HG03432 (cell line): Measurements from ENCODE around the gene TULP4.
A peak's percentile ranks its signal among the peaks of the same experiment; 100 is the strongest.
"Not testable (repeated sequence)": the region's sequence is repeated elsewhere in the genome, so short reads cannot be mapped to it uniquely, and the experiment has no call there.

Experiments
- ATAC-seq: cut with Tn5 transposase; IDR thresholded peaks from one replicate; pipeline ENCODE4 v1.9.1; 2021; ENCODE audit warnings: mild to moderate bottlenecking, moderate library complexity; ENCODE audit not compliant: unreplicated experiment

Gene TULP4

GRCh38 chr6:158464483-158464882, 152.2 kb downstream of the TULP4 start:
- ATAC-seq: no peak

DNA sequence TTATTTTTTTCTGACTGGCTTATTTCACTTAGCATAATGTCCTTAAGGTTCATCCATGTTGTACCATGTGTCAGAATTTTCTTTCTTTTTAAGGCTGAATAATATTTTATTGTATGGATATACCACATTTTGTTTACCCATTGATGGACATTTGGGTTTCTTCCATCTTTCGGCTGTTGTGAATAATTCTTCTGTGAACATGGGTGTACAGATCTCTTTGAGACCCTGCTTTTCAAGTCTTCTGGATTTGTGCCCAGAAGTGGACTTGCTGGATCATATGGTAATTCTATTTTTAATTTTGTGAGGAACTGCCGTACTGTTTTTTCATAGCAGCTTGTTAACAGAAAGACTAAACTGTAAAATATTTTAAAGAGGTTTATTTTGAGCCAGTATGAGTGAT, 153.0 kb downstream of the TULP4 start:
- no peak for ATAC-seq

- ATAC-seq: no peak
These were observed 153.5 kb downstream of the TULP4 start for GRCh38 chr6:158465747-158466146.

DNA sequence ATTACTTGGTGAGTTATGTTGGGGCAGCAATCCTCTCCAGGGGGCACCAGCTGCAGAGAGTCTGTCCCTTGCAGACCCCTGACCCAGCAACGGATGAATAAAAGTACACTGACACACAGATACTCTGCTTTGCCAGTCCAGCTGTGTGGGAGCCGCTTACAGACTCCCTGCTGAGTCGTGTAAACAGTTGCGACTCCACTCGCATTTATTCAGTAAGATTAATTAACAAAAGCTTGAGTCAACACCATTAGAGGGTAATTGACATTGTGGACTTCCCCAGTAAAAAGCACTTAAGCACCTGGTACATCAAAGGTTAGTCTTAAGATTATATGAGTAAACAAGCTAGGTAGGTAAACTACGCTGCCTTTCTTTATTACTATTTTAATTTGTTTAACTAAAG, 155.7 kb downstream of the TULP4 start:
- no peak for ATAC-seq

GRCh38 chr6:158468666-158469065, 156.4 kb downstream of the TULP4 start:
- no peak for ATAC-seq

GRCh38 chr6:158470023-158470422, 157.8 kb downstream of the TULP4 start:
- not testable (repeated sequence) for ATAC-seq

DNA sequence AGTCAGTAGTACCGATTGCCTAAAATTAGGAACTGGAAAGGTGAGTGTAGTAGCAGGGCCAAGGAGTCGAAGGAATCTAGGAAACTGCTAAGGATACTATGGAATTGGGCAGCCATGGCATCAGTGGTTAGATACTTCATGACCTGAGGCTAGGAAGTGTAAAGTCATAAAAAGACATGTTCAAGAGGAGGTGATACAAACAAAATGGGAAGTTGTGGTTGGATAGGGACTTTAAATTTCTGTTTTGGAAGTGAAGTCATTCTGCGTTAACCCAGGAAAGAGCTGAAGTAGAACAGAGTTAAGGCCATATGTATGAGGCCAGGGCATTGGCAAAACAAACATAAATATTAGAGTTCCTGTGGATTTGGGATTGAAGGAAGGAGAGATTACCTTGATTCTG, 159.1 kb downstream of the TULP4 start:
- ATAC-seq: no peak

DNA sequence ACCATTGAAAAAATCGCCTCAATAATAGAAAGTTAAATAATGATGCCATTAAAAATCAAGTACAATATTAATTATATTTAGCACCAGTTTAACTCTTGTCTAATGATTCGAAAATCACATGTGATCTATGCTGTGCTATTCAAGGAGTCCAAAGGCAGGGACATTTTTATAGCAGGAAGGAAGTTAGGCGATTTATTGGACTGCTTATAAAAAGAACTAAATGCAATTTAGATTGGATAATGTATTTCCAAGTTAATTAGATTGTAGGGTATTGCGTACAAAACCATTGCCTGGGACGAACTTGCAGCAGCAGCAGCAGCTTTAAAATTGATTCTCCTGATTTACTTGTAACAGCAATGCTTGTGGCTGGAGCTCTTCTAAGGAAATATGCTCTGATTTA, 160.2 kb downstream of the TULP4 start:
- no peak for ATAC-seq

DNA sequence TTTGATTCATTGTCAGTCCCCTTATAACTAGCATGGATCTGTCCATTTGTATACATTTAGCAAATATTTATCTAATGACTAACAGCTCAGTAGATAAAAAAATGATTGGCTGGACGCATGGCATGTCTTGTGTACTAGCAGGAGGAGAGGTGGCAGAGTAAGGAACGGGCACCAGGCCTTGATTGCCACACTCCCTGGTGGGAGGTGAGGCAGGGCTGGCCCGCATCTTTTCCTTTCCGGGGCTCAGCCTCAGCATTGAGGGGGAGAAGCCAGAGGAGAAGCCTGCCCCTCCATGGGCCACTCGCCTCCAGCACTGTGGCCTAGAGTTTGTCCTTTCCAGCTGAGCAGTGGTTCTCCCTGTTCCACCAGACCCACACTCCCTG, 162.7 kb downstream of the TULP4 start:
- peak; percentile 13 for ATAC-seq

DNA sequence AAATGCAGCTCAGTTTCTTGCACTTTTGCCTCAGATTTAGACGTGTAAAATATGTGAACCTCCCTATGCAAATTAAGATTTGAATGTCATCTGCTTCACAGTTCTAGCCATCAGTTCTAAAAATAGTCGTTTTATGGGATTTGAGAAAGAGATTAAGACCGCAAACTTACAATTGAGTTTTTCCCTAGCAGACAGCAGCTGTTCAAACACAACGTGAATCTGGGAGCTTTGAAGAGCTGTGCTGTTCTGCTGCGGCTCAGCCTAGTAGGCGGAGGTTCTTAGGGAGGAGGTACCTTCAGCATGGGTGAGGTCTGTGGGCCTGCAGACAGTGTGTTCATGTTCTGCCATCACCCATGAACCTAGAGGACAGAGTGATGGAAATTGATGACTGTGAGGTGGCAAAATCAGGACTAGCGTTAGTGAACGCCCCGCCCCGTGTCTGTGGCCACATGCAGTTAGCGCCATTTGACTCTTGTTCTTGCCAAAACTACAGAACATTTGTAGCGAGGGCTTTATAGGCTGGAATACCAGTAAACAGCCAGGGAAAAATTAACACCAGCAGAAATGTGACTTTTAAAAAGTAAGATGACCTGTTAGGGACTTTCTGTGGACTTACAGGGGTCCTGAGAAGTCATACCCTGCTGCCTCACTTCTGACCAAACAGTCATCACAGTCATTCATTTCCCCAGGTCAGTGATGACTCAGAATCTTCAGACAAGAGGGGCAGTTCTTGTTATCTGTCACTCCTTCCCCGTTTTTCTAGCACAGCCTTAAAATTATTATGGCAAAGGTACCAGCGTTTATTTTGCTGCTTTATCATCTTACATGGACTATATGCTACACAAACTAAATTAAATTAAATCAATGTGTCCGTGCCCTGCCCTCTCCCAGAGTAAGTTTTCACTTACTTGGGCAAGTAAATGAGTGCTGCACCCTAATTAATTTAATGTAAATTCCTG, 163.4 kb downstream of the TULP4 start:
- peak; percentile 85 for ATAC-seq

GRCh38 chr6:158476389-158476788, 164.1 kb downstream of the TULP4 start:
- ATAC-seq: no peak

DNA sequence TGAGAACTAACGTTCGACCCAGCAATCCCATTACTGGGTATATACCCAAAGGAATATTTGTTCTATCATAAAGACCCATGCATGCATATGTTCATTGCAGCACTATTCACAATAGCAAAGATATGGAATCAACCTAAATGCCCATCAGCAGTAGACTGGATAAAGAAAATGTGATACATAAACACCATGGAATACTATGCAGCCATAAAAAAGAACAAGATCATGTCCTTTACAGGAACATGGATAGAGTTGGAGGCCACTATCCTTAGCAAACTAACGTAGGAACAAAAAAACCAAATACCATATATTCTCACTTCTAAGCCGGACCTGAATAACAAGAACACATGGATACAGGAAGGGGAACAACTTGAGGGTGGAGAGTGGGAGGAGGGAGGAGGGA, 165.5 kb downstream of the TULP4 start:
- not testable (repeated sequence) for ATAC-seq

DNA sequence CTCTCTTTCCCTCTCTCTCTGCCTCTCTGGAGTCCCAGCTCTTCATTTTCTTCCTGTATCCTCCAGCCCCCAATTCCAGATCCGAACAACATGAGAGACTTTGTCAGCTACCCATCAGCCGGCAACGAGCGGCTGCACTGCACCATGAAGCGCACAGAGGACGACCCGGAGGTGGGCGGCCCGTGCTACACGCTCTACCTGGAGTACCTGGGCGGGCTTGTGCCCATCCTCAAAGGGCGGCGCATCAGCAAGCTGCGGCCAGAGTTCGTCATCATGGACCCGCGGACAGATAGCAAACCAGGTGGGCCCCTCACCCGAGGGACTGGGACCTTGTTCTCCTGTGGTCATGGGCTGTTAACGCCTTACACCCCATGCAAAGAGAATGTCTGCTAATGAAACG, 168.7 kb downstream of the TULP4 start:
- no peak for ATAC-seq

DNA sequence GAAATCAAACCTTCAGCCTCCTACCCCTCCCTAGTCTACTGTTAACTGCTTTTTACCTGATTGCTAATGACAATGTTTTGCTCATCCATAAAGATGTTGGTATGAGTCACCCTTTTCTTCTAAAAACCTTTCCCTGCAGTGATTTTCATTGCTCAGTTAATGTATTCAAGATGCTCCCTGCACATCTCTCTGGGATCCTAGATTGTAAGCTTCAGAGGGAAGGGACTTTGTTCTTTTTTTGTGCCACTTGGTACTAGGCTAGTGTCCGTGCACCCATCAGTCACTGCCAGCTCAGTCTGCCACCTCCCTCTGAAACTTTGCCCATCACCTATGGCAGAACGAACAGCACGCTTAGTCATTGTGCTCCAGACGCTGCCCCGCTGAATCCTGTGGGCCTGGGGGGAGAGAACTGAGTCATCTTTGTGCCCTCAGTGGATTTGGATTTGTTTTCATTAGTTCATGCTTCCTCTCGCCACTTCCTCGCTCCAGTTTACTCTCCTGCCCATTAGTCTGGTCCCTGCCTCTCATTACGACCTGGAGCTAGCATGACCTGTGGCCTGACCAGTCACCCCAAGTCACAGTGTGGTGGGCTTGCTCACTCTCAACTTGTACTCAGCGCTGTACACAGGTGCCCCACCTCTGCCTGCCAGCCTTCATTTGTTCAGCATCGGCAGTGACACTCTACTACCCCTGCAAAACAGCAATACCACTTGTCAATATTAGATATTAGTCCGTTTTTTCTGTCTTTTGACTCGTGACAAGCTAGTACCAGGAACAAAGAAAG, 169.6 kb downstream of the TULP4 start:
- no peak for ATAC-seq

- no peak for ATAC-seq
These were observed 173.2 kb downstream of the TULP4 start for GRCh38 chr6:158485431-158485830.

DNA sequence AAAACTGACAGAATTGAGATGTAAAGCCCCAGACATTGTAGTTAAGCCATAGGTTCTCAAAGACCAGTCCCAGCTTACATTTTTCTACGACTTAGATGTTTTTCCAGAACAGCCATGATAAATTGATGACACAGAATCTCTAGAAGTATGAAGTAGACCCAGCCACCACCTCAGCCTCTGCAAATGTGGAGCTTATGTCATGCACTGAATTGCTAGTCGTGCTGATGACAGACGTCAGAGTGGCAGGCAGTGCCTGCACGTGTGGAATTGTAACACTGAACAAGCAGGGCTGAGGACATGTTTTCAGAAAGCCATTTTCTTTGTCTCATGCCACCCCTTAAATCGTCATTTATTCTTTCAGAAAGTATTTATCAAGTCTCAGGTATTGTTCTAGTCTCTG, 175.2 kb downstream of the TULP4 start:
- no peak for ATAC-seq

DNA sequence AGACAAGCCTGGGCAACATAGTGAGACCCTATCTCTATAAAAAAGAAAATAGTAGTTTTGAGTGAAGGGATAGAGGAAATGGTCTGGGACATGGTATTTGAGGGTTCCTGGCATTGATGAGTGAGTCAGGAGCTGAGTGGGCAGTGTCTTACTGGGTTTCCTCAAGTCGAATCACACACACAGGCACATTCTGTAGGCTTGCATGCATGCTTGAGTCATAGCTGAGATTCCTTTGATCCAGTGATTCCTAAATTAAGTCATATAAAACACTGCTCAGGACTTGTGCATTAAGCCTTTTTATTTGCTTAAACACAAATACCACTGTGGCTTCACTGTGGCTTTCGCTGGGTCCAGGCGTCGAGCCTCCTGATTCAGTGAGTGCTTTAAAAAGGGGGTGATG, 175.8 kb downstream of the TULP4 start:
- no peak for ATAC-seq

- ATAC-seq: no peak
These were observed 177.2 kb downstream of the TULP4 start for GRCh38 chr6:158489441-158489840.

GRCh38 chr6:158492881-158493280, 180.6 kb downstream of the TULP4 start:
- ATAC-seq: no peak

DNA sequence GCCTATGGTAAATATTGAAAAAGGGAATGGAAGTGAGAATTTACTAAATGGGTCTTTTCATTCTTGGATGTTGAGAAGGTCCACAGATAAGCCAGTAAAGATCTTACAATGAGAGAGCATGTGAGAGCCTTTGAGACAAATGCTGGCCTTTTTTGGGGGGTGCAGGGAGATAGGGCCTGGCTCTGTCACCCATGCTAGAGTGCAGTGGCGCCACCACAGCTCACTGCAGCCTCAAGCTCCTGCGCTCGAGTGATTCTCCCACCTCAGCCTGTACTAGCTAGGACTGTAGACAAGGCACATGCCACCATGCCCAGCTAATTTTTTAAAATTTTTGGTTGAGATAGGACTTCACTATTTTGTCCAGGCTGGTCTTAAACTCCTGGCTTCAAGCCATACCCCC, 184.4 kb downstream of the TULP4 start:
- ATAC-seq: no peak

DNA sequence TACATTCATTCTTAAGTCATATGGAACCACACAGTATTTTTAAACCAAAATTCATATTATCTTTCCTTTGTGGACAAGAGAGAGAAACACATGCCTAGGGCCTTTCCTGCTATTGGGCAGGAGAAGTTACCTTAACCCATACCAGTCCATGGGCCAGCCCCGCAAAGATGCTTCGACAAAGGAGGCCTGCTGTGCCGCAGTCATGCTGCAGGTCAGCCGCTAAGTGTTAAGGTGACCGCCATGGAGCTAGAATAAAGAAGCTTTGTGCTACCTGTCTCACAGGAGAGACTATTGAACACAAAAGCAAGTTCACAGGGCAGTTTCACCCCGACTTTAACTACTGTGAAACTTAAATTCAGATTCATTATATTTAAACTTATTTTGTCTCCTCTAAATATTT, 185.4 kb downstream of the TULP4 start:
- ATAC-seq: no peak

GRCh38 chr6:158498362-158498761, 186.1 kb downstream of the TULP4 start:
- ATAC-seq: no peak
